Panc1 (cell line): ENCODE data around the gene OSBPL5. TPM values are rescaled to one million over a fixed set of nuclear protein-coding genes. Genes with fewer than 3 reads are reported as not detected.
A peak's percentile ranks its signal among the peaks of the same experiment; 100 is the strongest.

ENCODE experiments used
- ATAC-seq: fragments of 200-7000 bp; cut with Tn5 transposase; 2 replicates; pipeline ENCODE4 v1.9.1; 2020; ENCODE audit warnings: mild to moderate bottlenecking, moderate library complexity
- BruUV-seq: library from RNA; stranded (reverse); fragments of 400-500 nt; replicated peaks from 2 replicates; lab custom pipeline; 2021; lab: Mats Ljungman, UMichigan
- CTCF ChIA-PET: fragments of 300-600 bp; sonication (Branson Sonifier 250); formaldehyde crosslinking; loops from one replicate; lab custom pipeline; 2022; ENCODE audit warnings: antibody characterized with exemption; lab: Charles Lee
- POLR2A ChIA-PET: fragments of 300-600 bp; sonication (Branson Sonifier 250); formaldehyde crosslinking; loops from one replicate; lab custom pipeline; 2022; ENCODE audit warnings: antibody characterized with exemption; lab: Charles Lee
- DNase-seq: peaks from one replicate; pipeline ENCODE4 v3.0.0-alpha.2; 2010; ENCODE audit warnings: low read depth, low spot score
- H3K27ac ChIP-seq: 2 replicates; pipeline ENCODE4 v1.5.1; 2011; ENCODE audit warnings: mild to moderate bottlenecking, low read length, inconsistent platforms
- H3K27me3 ChIP-seq: fragments of 200-500 bp; sonication (Bioruptor generic); 2 replicates; pipeline ENCODE4 v1.6.0; 2014; ENCODE audit warnings: low read length, inconsistent platforms; ENCODE audit not compliant: control insufficient read depth, insufficient read depth
- H3K36me3 ChIP-seq: fragments of 200-500 bp; sonication (Bioruptor generic); 2 replicates; pipeline ENCODE4 v1.5.1; 2014; ENCODE audit warnings: inconsistent platforms, mild to moderate bottlenecking, low read length, moderate library complexity; ENCODE audit not compliant: control insufficient read depth, insufficient read depth
- H3K4me1 ChIP-seq: 2 replicates; pipeline ENCODE4 v1.5.1; 2011; ENCODE audit warnings: inconsistent platforms, mild to moderate bottlenecking, low read length, moderate library complexity; ENCODE audit not compliant: control insufficient read depth, insufficient read depth
- H3K4me3 ChIP-seq, 2 experiments: 2 replicates each; pipeline ENCODE4 v1.5.1; 2011 to 2012; ENCODE audit warnings: low read depth in 2 of 2, low read length in 2 of 2, mild to moderate bottlenecking in 2 of 2, inconsistent platforms in 1 of 2, moderate library complexity in 1 of 2
- H3K9me3 ChIP-seq: fragments of 200-500 bp; sonication (Bioruptor generic); 2 replicates; pipeline ENCODE4 v1.5.1; 2014; ENCODE audit warnings: low read depth, mild to moderate bottlenecking, inconsistent platforms, low read length, moderate library complexity; ENCODE audit not compliant: control insufficient read depth, insufficient read depth
- CTCF ChIP-seq: fragments of 450-650 bp; IDR thresholded peaks from 2 replicates; pipeline ENCODE4 v1.5.1; 2017; ENCODE audit warnings: mild to moderate bottlenecking
- POLR2AphosphoS5 ChIP-seq: IDR thresholded peaks from 2 replicates; pipeline ENCODE4 v1.6.1; 2012; ENCODE audit warnings: mild to moderate bottlenecking, low read depth, low read length, moderate library complexity
- REST ChIP-seq, 2 experiments: IDR thresholded peaks; 2 replicates each; pipeline ENCODE4 v1.6.1; 2011 to 2012; ENCODE audit warnings: low read depth in 2 of 2, control low read depth in 1 of 2, low read length in 1 of 2, mild to moderate bottlenecking in 1 of 2, moderate library complexity in 1 of 2; ENCODE audit not compliant: insufficient read depth in 1 of 2
- SIN3A ChIP-seq: IDR thresholded peaks from 2 replicates; pipeline ENCODE4 v1.6.1; 2012; ENCODE audit warnings: low read depth, mild to moderate bottlenecking, low read length, moderate library complexity, borderline replicate concordance; ENCODE audit not compliant: insufficient read depth
- TCF7L2 ChIP-seq: IDR thresholded peaks from 2 replicates; pipeline ENCODE4 v1.6.1; 2011; ENCODE audit warnings: mild to moderate bottlenecking, low read depth, low read length, inconsistent platforms
- in situ Hi-C: cut with HindIII; loops from 2 replicates; pipeline ENCODE4 v1.10.0; 2016; ENCODE audit warnings: low sequenced_read_pairs, low pct_unique_long_range_greater_than_20kb
- intact Hi-C: fragments of 100-400 bp; cut with micrococcal nuclease; formaldehyde crosslinking; loops from one replicate; pipeline ENCODE4 v1.10.0; 2022; ENCODE audit not compliant: unreplicated experiment
- total RNA-seq: library from RNA; stranded (reverse); gene quantifications from one replicate; pipeline ENCODE4 v1.2.1, GENCODE V29; 2021; ENCODE audit not compliant: unreplicated experiment

Gene OSBPL5
- total RNA-seq, 1 experiment from 2014 or later = 20.2 TPM

GRCh38 chr11:3165916-3166267 lies 782 bp upstream of the OSBPL5 start:
- no peaks in the 10 kb centered on the region for H3K36me3 ChIP-seq
- TF ChIP-seq CTCF (no peak), TCF7L2 (no peak), SIN3A (no peak), REST (IDR thresholded peaks at IDR 0.05; ENCODE audit: insufficient read depth in 1 of 2, low read depth in 2 of 2, low read length in 1 of 2) (no peak), POLR2AphosphoS5 (no peak)
- BruUV-seq = no TSS peak
- H3K4me1 ChIP-seq = peaks cover 34% of the 10 kb centered on the region
- no peak for ATAC-seq
- no peaks in the 10 kb centered on the region for H3K27me3 ChIP-seq
- H3K9me3 ChIP-seq = no peaks in the 10 kb centered on the region
- H3K4me3 ChIP-seq = peak overlapping the region in 1 of 2 experiments; percentile 70; a peak in 2 of 4 replicates
- intact Hi-C loops = no loop called here
- POLR2A ChIA-PET = no interaction called here
- in situ Hi-C loops = no loop called here
- DNase-seq = no peak
- no peak overlapping the region for H3K27ac ChIP-seq
- CTCF ChIA-PET = no interaction called here

DNA sequence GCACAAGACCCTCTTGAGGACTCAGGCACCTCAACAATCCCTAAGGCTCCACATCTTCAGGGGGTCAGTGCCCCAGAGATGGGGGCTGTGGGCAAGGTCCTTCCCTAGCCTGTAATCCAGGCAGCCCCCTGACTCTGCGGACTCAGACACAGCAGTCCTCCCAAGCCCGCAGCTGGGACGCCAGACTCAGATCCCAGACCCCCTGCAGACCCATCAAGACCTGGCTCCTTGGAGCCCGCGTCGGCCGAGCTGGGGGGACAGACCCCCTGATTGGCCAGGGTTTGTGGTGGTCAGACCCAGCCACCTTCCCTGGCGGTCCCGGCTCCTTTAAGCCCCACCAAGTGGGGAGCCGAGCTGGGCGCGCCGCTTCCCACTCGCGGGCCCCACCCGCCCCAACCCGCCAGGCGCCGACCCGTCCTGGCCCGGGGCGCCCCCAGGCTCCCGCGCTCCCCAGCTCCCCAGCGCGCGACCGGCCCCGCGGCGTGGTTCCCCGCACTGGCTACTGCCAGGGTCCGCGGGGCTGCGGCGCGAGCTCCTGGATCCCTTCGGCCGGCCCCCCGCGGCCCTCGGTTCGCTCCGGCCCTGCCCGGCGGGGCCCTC lies 458 bp downstream of the OSBPL5 start:
- intact Hi-C loops (no loop called here), in situ Hi-C loops (no loop called here)
- TF ChIP-seq SIN3A (no peak), POLR2AphosphoS5 (no peak), CTCF (no peak)
- peak; percentile 15 for ATAC-seq
- no peaks in the 10 kb centered on the region for H3K36me3 ChIP-seq
- DNase-seq = no peak
- peak overlapping the region; percentile 55; the same call in 1 of the 2 replicates for H3K27ac ChIP-seq
- peak overlapping the region; percentile 50 to 70 for H3K4me3 ChIP-seq
- H3K27me3 ChIP-seq = no peaks in the 10 kb centered on the region
- no peaks in the 10 kb centered on the region for H3K9me3 ChIP-seq
- ChIA-PET CTCF (interaction anchor here (0.7 kb wide), 1 partner anchor 244 kb away, joined by 5 read pairs; no protein-coding TSS in a partner anchor), POLR2A (no interaction called here)
- no TSS peak for BruUV-seq
- H3K4me1 ChIP-seq = peaks cover 42% of the 10 kb centered on the region
